ENCODE measurements around the gene PUS7L.

Gene PUS7L

DNA sequence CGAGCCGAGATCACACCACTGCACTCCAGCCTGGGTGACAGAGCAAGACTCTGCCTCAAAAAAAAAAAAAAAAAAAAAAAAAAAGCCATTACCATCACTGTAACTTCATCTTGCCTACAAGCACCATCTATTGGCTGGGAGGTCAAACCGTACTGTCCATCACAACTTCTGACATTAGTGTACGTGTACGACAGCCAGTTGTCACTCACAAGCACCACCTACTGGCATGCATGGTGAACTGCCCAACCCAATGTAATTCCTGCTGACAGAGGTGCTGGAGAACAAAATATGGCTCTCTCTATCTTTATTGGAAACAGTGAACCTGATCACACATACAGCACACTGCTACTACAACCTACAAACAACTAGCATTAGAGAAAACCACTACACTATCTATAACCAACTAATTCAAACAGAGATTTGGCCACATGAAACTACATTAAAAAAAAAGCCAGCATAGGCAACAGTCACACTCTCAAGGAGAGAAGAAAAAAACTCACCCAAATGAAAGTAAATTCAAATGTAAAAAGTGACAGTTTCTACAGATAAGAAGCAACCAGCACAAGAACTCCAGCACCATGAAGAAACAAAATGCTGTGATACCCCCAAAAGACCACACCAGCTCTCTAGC, 82.3 kb downstream of the PUS7L start:
- no peak for DNase-seq
- H3K4me1 ChIP-seq (ENCODE audit: control insufficient read depth, insufficient read depth, low read length, poor library complexity, severe bottlenecking): no peaks in the 10 kb centered on the region
- no peak overlapping the region for H3K27ac ChIP-seq (ENCODE audit: insufficient read depth, low read length, poor library complexity, severe bottlenecking)
- H3K4me3 ChIP-seq (ENCODE audit: insufficient read depth, low read depth, low read length, poor library complexity, severe bottlenecking): no peak overlapping the region
- no peaks in the 10 kb centered on the region for H3K36me3 ChIP-seq (ENCODE audit: control insufficient read depth, insufficient read depth, low read length)
- H3K9me3 ChIP-seq (ENCODE audit: control insufficient read depth, low read length): no peaks in the 10 kb centered on the region
- no peaks in the 10 kb centered on the region for H3K27me3 ChIP-seq (replicated peaks; ENCODE audit: control insufficient read depth, insufficient read depth, low read length, poor library complexity, severe bottlenecking)

DNA sequence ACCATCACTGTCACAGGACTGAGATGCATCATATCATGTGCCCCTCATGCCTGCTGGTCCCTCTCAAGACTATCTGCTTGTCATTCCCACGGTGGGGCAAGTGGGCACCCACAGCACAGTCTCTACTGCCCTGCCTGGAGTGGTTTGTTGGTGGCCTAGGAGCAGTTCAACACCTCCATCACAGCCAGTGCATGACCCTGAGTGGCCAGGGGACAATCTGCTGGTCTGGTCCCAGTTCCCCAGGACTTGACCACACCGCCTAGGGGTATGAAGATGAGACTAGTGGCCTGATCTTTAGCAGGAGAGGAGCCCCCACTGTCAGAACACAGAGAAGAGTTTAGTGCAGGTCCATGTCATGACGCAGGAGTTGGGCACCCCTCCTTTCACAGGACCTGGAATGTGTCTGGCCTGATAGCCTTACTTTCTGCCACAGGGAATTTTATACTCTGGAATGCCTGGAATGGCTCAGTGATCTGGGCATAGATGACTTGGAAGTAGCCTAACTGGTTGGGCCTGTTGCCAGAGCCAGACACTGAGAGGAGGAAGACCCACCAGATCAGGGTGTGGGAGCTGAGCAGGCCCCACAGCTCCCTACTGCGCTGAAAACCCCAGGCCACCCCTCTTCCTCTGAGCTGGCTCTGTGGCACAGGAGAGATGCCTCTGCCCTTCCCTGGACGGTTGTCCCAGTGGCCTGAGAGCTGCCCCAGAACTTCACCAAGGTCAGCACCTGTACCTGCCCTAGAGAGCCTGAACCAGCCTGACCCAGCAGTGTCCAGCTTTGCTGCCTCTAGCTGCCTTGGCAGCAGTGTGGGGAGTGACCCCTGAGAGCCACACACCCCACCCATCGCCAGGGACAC, 83.3 kb downstream of the PUS7L start:
- Histone ChIP-seq H3K27me3 (replicated peaks; ENCODE audit: control insufficient read depth, insufficient read depth, low read length, poor library complexity, severe bottlenecking) (no peaks in the 10 kb centered on the region), H3K36me3 (ENCODE audit: control insufficient read depth, insufficient read depth, low read length) (no peaks in the 10 kb centered on the region), H3K27ac (ENCODE audit: insufficient read depth, low read length, poor library complexity, severe bottlenecking) (no peak overlapping the region), H3K4me1 (ENCODE audit: control insufficient read depth, insufficient read depth, low read length, poor library complexity, severe bottlenecking) (no peaks in the 10 kb centered on the region), H3K4me3 (ENCODE audit: insufficient read depth, low read depth, low read length, poor library complexity, severe bottlenecking) (no peak overlapping the region), H3K9me3 (ENCODE audit: control insufficient read depth, low read length) (no peaks in the 10 kb centered on the region)
- DNase-seq: no peak

DNA sequence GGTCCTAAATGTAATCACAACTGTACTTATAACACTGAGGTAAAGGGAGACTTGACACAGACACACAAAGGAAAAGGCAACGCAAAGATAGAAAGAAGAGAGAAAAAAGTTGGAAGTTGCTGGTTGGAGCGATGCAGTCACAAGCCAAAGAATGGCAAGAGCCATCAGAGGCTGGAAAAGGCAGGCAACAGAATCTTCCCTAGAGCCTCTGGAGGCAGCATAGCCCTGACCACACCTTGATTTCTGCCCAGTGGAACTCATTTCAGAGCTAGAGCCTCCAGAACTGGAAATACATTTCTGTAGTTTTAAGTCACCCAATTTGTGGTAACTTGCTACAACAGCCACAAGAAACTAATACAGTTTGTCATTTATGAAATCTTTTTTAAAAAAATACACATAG, 89.2 kb downstream of the PUS7L start:
- H3K4me1 ChIP-seq (ENCODE audit: control insufficient read depth, insufficient read depth, low read length, poor library complexity, severe bottlenecking): no peaks in the 10 kb centered on the region
- H3K9me3 ChIP-seq (ENCODE audit: control insufficient read depth, low read length): no peaks in the 10 kb centered on the region

More for the DNA sequence above, 89.2 kb downstream of the PUS7L start:
- no peak for DNase-seq
- Histone ChIP-seq H3K27me3 (replicated peaks; ENCODE audit: control insufficient read depth, insufficient read depth, low read length, poor library complexity, severe bottlenecking) (no peaks in the 10 kb centered on the region), H3K36me3 (ENCODE audit: control insufficient read depth, insufficient read depth, low read length) (no peaks in the 10 kb centered on the region), H3K27ac (ENCODE audit: insufficient read depth, low read length, poor library complexity, severe bottlenecking) (no peak overlapping the region), H3K4me3 (ENCODE audit: insufficient read depth, low read depth, low read length, poor library complexity, severe bottlenecking) (no peak overlapping the region)

Measured in effector memory CD4-positive, alpha-beta T cell (primary cell).